Stomach (tissue), 9 donors: Measurements from ENCODE around the gene NVL. TPM values are rescaled to one million over a fixed set of nuclear protein-coding genes. Genes with fewer than 3 reads are reported as not detected.

ENCODE experiments used
- DNase-seq, 2 donors: peaks; one replicate each; pipeline versions ENCODE4 v3.0.0 to v3.0.0-alpha.2; 2013 to 2019
- H3K27ac ChIP-seq, 5 donors: fragments of 200-600 bp in 4 of 5; sonication (generic) in 4 of 5; one replicate each; pipeline ENCODE4 v1.5.1; 2013 to 2019; ENCODE audit warnings: mild to moderate bottlenecking in 1 of 5, moderate library complexity in 1 of 5
- H3K27me3 ChIP-seq, 3 donors: fragments of 200-600 bp; sonication (generic); one replicate each; pipeline ENCODE4 v1.5.1; 2017 to 2019; ENCODE audit warnings: mixed run types in 1 of 3
- H3K36me3 ChIP-seq, 4 donors: fragments of 200-600 bp; sonication (generic); 1 replicate in 3 of 4; 2 replicates in 1 of 4; pipeline ENCODE4 v1.5.1; 2016 to 2019
- H3K4me1 ChIP-seq, 4 donors: fragments of 200-600 bp; sonication (generic); one replicate each; pipeline ENCODE4 v1.5.1; 2016 to 2019
- H3K4me3 ChIP-seq, 4 donors: fragments of 200-600 bp; sonication (generic) in 3 of 4; one replicate each; pipeline ENCODE4 v1.5.1; 2016 to 2019; ENCODE audit warnings: mild to moderate bottlenecking in 1 of 4
- H3K9me3 ChIP-seq, 4 donors: fragments of 200-600 bp; sonication (generic); one replicate each; pipeline ENCODE4 v1.5.1; 2016 to 2019
- EP300 ChIP-seq: sonication (generic); formaldehyde crosslinking; IDR thresholded peaks from one replicate; pipeline ENCODE4 v1.6.1; 2017; ENCODE audit warnings: antibody characterized with exemption
- POLR2A ChIP-seq, 4 donors: fragments of 450-650 bp; IDR thresholded peaks; one replicate each; pipeline ENCODE4 v1.6.1; 2016; ENCODE audit warnings: antibody characterized with exemption in 4 of 4, control low read depth in 2 of 4, mild to moderate bottlenecking in 1 of 4, moderate library complexity in 1 of 4
- POLR2AphosphoS5 ChIP-seq, 3 donors: sonication (generic); formaldehyde crosslinking; IDR thresholded peaks; one replicate each; pipeline ENCODE4 v1.6.1; 2016; ENCODE audit warnings: antibody characterized with exemption in 3 of 3
- WGBS, 5 donors: extraction: QIAGEN DNeasy Blood & Tissue Kit in 3 of 5; methylation state at CpG; one replicate each; pipeline versions ENCODE4 v1.1.5 to v1.1.7; 2013 to 2018; 5-methylcytosine and 5-hydroxymethylcytosine counted together
- intact Hi-C: fragments of 100-400 bp; cut with DNase I; formaldehyde crosslinking; loops from one replicate; pipeline ENCODE4 v1.15.1; 2023; ENCODE audit warnings: low total_unique reads
- polyA plus RNA-seq, 3 donors: library from polyadenylated mRNA; stranded (reverse); fragments of 200-250 nt; gene quantifications; one replicate each; pipeline ENCODE4 v1.2.3, GENCODE V29; 2013
- total RNA-seq, 5 donors: library from RNA; depleted of rRNA; stranded (reverse); fragments of >200 nt; gene quantifications; one replicate each; pipeline versions ENCODE4 v1.1.0 to v1.2.3, GENCODE V29; 2014 to 2016
- TF ChIP-seq, protein P1 (sequence below), 7 experiments: fragments of 450-650 bp in 4 of 7; fragments of 200-600 bp in 3 of 7; sonication (generic) in 3 of 7; IDR thresholded peaks; one replicate each; pipeline ENCODE4 v1.5.1; 2016 to 2019; ENCODE audit warnings: antibody characterized with exemption in 7 of 7, control low read depth in 2 of 7, mild to moderate bottlenecking in 1 of 7
- donor health status: healthy with polysubstance abuse.
- donor health status: Bipolar disorder and iron deficiency.
- donor health status: healthy.

NVL gene
- total and polyA plus RNA-seq, 8 donors: 17.4 to 50.9 (median 33.2) TPM

DNA sequence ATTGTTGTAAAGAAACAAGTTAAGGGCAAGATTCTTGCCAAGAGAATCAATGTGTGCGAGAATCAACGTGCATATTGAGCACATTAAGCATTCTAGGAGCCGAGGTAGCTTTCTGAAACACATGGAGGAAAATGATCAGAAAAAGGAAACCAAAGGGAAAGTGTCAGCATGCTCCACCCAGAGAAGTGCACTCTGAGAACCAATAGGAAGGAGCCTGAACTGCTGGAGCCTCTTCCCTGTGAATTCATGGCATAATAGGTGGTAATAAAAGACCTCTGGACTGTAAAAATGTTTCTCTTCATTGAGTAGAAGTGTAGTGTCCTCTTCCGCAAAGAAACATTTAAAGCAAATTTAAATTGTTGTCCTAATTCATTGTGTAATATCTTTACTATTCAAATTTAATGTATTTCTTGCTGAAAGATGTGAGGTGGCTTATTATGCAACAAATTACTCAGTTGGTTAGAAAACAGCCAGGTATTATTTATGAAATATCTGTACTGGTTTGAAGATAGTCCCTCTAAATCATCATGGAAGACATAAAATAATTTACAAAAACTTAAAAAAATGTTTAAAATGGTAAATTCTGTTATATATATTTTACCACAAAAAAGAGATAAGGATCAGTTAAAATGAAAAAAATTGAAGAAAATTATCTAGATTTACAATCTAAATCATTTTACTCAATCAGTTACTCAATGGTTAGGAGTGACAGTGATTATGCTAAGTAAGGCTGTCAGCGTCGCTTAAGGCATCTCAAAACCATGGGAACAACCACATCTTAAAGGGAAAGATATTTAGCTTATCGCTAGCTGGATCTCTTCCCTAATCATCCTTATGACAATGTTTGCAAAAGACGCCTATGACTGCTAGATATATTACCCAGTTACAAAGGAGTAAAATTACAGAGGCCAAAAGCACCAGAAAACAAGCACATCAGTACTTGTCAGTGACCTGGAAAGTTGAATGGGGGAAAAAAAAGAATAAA is 31.3 kb downstream of the NVL start:
- Histone ChIP-seq H3K36me3 (peaks cover 64 to 100% (median 100%) of the 10 kb centered on the region in 4 donors), H3K4me3 (no peak overlapping the region), H3K9me3 (no peaks in the 10 kb centered on the region), H3K27me3 (no peaks in the 10 kb centered on the region), H3K4me1 (peaks cover 0 to 7% (median 0%) of the 10 kb centered on the region in 4 donors), H3K27ac (no peak overlapping the region)
- TF ChIP-seq, protein P1, sequence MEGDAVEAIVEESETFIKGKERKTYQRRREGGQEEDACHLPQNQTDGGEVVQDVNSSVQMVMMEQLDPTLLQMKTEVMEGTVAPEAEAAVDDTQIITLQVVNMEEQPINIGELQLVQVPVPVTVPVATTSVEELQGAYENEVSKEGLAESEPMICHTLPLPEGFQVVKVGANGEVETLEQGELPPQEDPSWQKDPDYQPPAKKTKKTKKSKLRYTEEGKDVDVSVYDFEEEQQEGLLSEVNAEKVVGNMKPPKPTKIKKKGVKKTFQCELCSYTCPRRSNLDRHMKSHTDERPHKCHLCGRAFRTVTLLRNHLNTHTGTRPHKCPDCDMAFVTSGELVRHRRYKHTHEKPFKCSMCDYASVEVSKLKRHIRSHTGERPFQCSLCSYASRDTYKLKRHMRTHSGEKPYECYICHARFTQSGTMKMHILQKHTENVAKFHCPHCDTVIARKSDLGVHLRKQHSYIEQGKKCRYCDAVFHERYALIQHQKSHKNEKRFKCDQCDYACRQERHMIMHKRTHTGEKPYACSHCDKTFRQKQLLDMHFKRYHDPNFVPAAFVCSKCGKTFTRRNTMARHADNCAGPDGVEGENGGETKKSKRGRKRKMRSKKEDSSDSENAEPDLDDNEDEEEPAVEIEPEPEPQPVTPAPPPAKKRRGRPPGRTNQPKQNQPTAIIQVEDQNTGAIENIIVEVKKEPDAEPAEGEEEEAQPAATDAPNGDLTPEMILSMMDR (IDR thresholded peaks at IDR 0.05): no peak
- TF ChIP-seq POLR2AphosphoS5 (IDR thresholded peaks at IDR 0.05): no peak
- no peak for DNase-seq
- WGBS, 5 donors: 87 to 95% (median 89%) methylated on average over 8 of the region's 8 CpGs
- intact Hi-C loops: no loop called here

DNA sequence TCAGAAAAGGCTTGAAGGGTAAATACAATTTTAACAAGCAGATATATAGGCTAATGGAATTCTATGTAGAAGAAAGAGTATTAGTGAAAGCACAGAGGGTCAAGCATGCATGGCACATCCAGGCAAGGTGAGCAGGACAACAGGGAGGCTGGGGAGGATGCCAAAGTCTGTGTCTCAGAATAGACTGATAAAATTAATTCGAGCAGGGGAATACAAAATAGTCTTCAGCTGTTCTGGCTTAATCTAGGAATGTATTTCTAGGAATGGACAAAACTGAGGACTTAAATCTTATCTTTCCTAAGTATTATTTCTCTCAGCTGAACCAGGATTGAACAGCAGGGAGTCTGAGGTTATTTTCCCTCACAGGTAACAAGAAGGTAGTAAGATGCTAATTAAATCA is 35.2 kb downstream of the NVL start:
- no peak for DNase-seq
- H3K27ac ChIP-seq: no peak overlapping the region
- TF ChIP-seq, protein P1 (IDR thresholded peaks at IDR 0.05): no peak
- TF ChIP-seq POLR2A (IDR thresholded peaks at IDR 0.05): no peak
- no peak for TF ChIP-seq EP300
- TF ChIP-seq POLR2AphosphoS5 (IDR thresholded peaks at IDR 0.05): no peak
- WGBS, 5 donors: 69 to 90% (median 83%) methylated on average over 1 of the region's 1 CpG
- H3K36me3 ChIP-seq: peaks cover 54 to 100% (median 98%) of the 10 kb centered on the region in 4 donors
- intact Hi-C loops: no loop called here
- H3K4me3 ChIP-seq: no peak overlapping the region
- H3K9me3 ChIP-seq: no peaks in the 10 kb centered on the region
- no peaks in the 10 kb centered on the region for H3K27me3 ChIP-seq
- no peaks in the 10 kb centered on the region for H3K4me1 ChIP-seq

DNA sequence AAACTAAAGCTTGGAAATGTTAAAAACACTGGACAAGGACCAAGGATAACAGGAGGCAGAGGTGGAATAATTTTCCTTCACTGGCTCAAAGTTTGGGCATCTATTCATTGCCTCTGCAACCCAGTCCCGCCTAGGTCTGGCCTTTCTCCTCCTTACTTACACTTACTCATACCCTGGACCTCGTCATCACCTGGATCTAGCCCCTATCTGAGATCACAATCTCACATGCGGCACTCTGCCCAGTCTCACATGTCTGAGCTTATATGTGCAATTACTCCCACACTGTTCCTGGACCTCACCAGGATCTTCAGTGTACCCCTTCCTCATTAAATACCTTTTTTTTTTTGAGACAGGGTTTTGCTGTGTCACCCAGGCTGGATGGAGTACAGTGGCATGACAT is 37.6 kb downstream of the NVL start:
- H3K4me3 ChIP-seq: no peak overlapping the region

DNA sequence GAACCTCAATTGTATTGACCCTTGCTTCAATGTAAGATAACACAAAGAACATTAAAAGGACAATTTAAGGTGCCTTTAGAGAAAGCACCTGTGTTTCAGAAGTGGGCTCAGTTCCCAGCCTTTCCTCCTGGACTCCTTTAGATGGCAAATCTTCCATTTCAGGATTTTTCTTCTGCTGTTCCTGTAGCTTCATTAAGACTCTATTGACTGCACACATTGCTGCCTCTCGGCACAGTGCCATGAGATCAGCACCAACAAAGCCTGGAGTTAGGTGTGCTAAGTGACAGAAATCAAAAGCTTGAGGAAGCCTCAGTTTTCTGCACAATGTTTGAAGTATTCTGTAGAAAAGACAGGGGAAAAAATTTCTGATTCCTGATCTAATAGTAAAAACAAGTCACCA is 40.6 kb downstream of the NVL start:
- no peaks in the 10 kb centered on the region for H3K4me1 ChIP-seq
- H3K9me3 ChIP-seq: no peaks in the 10 kb centered on the region
- H3K36me3 ChIP-seq: peaks cover 40 to 100% (median 96%) of the 10 kb centered on the region in 4 donors
- H3K4me3 ChIP-seq: no peak overlapping the region
- H3K27ac ChIP-seq: no peak overlapping the region
- WGBS, 5 donors: 79 to 88% (median 82%) methylated on average over 1 of the region's 1 CpG
- no peaks in the 10 kb centered on the region for H3K27me3 ChIP-seq
- TF ChIP-seq POLR2AphosphoS5 (IDR thresholded peaks at IDR 0.05) (no peak), EP300 (no peak), POLR2A (IDR thresholded peaks at IDR 0.05) (no peak)
- TF ChIP-seq, protein P1 (IDR thresholded peaks at IDR 0.05): no peak
- DNase-seq: no peak
- intact Hi-C loops: no loop called here

More for the DNA sequence above, 37.6 kb downstream of the NVL start:
- H3K27me3 ChIP-seq: no peaks in the 10 kb centered on the region
- no peaks in the 10 kb centered on the region for H3K4me1 ChIP-seq
- peaks cover 57 to 100% (median 96%) of the 10 kb centered on the region in 4 donors for H3K36me3 ChIP-seq
- intact Hi-C loops: no loop called here
- no peak for DNase-seq
- 81 to 90% (median 84%) methylated on average over 3 of the region's 3 CpGs for WGBS, 5 donors
- no peak overlapping the region for H3K27ac ChIP-seq
- TF ChIP-seq EP300 (no peak), POLR2AphosphoS5 (IDR thresholded peaks at IDR 0.05) (no peak), POLR2A (IDR thresholded peaks at IDR 0.05) (no peak)
- TF ChIP-seq, protein P1 (IDR thresholded peaks at IDR 0.05): no peak
- H3K9me3 ChIP-seq: no peaks in the 10 kb centered on the region
